Mesenchymal stem cell (in vitro differentiated cells and primary cell): Measurements from ENCODE around the gene CCDC68.
A peak's percentile ranks its signal among the peaks of the same experiment; 100 is the strongest.

Experiments used
- DNase-seq: peaks from one replicate; pipeline ENCODE4 v3.0.0-alpha.2; 2013
- H2AFZ ChIP-seq: one replicate; pipeline ENCODE4 v1.6.1; 2013; ENCODE audit warnings: low read depth, mild to moderate bottlenecking, control low read depth, inconsistent platforms, low read length, moderate library complexity
- H2AK5ac ChIP-seq: 2 replicates; pipeline ENCODE4 v1.6.1; 2013; ENCODE audit warnings: low read length, moderate library complexity, mild to moderate bottlenecking, inconsistent platforms; ENCODE audit not compliant: severe bottlenecking
- H2BK120ac ChIP-seq: one replicate; pipeline ENCODE4 v1.6.1; 2013; ENCODE audit warnings: low read depth, mild to moderate bottlenecking, inconsistent platforms, low read length, moderate library complexity
- H2BK12ac ChIP-seq, 2 experiments: one replicate each; pipeline ENCODE4 v1.6.1; 2013; ENCODE audit warnings: inconsistent platforms in 2 of 2, low read length in 2 of 2, mild to moderate bottlenecking in 2 of 2, moderate library complexity in 2 of 2, control low read depth in 1 of 2
- H2BK15ac ChIP-seq: one replicate; pipeline ENCODE4 v1.6.1; 2013; ENCODE audit warnings: mild to moderate bottlenecking, low read depth, inconsistent platforms; ENCODE audit not compliant: poor library complexity, severe bottlenecking
- H2BK5ac ChIP-seq: 2 replicates; pipeline ENCODE4 v1.6.1; 2013; ENCODE audit warnings: low read depth, mild to moderate bottlenecking, low read length, control low read depth, inconsistent platforms; ENCODE audit not compliant: poor library complexity, severe bottlenecking
- H3K14ac ChIP-seq, 2 experiments: one replicate each; pipeline ENCODE4 v1.6.1; 2013; ENCODE audit warnings: inconsistent platforms in 2 of 2, low read length in 2 of 2, control low read depth in 1 of 2, mild to moderate bottlenecking in 1 of 2, moderate library complexity in 1 of 2
- H3K18ac ChIP-seq, 2 experiments: one replicate each; pipeline ENCODE4 v1.6.1; 2013; ENCODE audit warnings: inconsistent platforms in 2 of 2, low read length in 2 of 2, control low read depth in 1 of 2, low read depth in 1 of 2, mild to moderate bottlenecking in 1 of 2
- H3K23ac ChIP-seq, 2 experiments: one replicate each; pipeline ENCODE4 v1.6.1; 2013; ENCODE audit warnings: inconsistent platforms in 2 of 2, low read length in 2 of 2, mild to moderate bottlenecking in 2 of 2, moderate library complexity in 2 of 2, control low read depth in 1 of 2
- H3K27ac ChIP-seq: 2 replicates; pipeline ENCODE4 v1.5.1; 2013; ENCODE audit warnings: mild to moderate bottlenecking, moderate library complexity, low read length, control low read depth, inconsistent platforms; ENCODE audit not compliant: poor library complexity, severe bottlenecking
- H3K27me3 ChIP-seq, 2 experiments: 2 replicates each; pipeline versions ENCODE4 v1.6.1 to v1.7.0; 2013; ENCODE audit warnings: low read length in 2 of 2, mild to moderate bottlenecking in 2 of 2, moderate library complexity in 2 of 2, control low read depth in 1 of 2, inconsistent platforms in 1 of 2; ENCODE audit not compliant: control insufficient read depth in 1 of 2, insufficient read depth in 1 of 2
- H3K36me3 ChIP-seq, 2 experiments: 2 replicates each; pipeline versions ENCODE4 v1.6.1 to v1.7.0; 2013; ENCODE audit warnings: low read length in 2 of 2, control low read depth in 1 of 2, inconsistent platforms in 1 of 2, low read depth in 1 of 2, mild to moderate bottlenecking in 1 of 2; ENCODE audit not compliant: insufficient read depth in 2 of 2, control insufficient read depth in 1 of 2
- H3K4ac ChIP-seq, 2 experiments: one replicate each; pipeline ENCODE4 v1.6.1; 2013; ENCODE audit warnings: inconsistent platforms in 2 of 2, low read length in 2 of 2, mild to moderate bottlenecking in 2 of 2, moderate library complexity in 2 of 2, control low read depth in 1 of 2, low read depth in 1 of 2
- H3K4me1 ChIP-seq: 2 replicates; pipeline ENCODE4 v1.6.1; 2013; ENCODE audit warnings: low read depth, low read length, control low read depth; ENCODE audit not compliant: control insufficient read depth, insufficient read depth
- H3K4me2 ChIP-seq: 2 replicates; pipeline ENCODE4 v1.6.1; 2013; ENCODE audit warnings: low read length, mild to moderate bottlenecking, inconsistent platforms; ENCODE audit not compliant: poor library complexity, severe bottlenecking
- H3K4me3 ChIP-seq, 2 experiments: 2 replicates each; pipeline versions ENCODE4 v1.5.1 to v1.7.0; 2013; ENCODE audit warnings: low read length in 2 of 2, mild to moderate bottlenecking in 2 of 2, control low read depth in 1 of 2, low read depth in 1 of 2; ENCODE audit not compliant: insufficient read depth in 1 of 2
- H3K79me1 ChIP-seq: replicated peaks from 2 replicates; pipeline ENCODE4 v1.6.1; 2013; ENCODE audit warnings: mild to moderate bottlenecking, control low read depth, low read length, inconsistent platforms; ENCODE audit not compliant: poor library complexity, severe bottlenecking
- H3K9ac ChIP-seq: 2 replicates; pipeline ENCODE4 v1.7.0; 2013; ENCODE audit warnings: mild to moderate bottlenecking, low read length, moderate library complexity
- H3K9me3 ChIP-seq: 2 replicates; pipeline ENCODE4 v1.7.0; 2013; ENCODE audit warnings: mild to moderate bottlenecking, low read length; ENCODE audit not compliant: control insufficient read depth
- H4K8ac ChIP-seq: one replicate; pipeline ENCODE4 v1.6.1; 2013; ENCODE audit warnings: inconsistent platforms, mild to moderate bottlenecking, low read length, moderate library complexity
- H4K91ac ChIP-seq: one replicate; pipeline ENCODE4 v1.6.1; 2013; ENCODE audit warnings: mild to moderate bottlenecking, low read length, inconsistent platforms
- WGBS: methylation state at CpG from one replicate; pipeline ENCODE4 v1.1.7; 2013; ENCODE audit warnings: mixed read lengths; 5-methylcytosine and 5-hydroxymethylcytosine counted together

Gene CCDC68

DNA sequence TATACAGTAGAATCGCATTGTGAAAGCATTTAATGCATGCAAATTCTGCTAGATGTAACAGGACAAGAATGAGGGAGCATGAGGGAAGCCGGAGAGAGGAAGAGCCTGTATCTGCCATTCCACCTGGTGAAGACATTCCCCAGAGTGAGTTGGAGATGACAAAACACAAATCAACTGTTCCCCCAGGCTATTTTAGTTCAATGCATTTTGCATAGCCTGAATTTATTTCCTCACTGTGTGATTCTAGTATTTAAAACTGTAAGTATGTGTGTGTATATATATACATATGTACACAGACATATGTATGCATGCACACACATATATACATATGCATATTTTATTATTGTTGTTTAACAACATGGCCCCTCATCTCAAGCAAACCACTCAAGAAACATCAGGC, 54.7 kb downstream of the CCDC68 start:
- H3K4ac ChIP-seq: no peak overlapping the region
- no peak overlapping the region for H4K8ac ChIP-seq
- no peak overlapping the region for H2AFZ ChIP-seq
- 83% methylated on average over 2 of the region's 2 CpGs for WGBS
- H2BK15ac ChIP-seq: no peak overlapping the region
- H3K4me1 ChIP-seq: no peaks in the 10 kb centered on the region
- no peak for DNase-seq
- H3K79me1 ChIP-seq: no peaks in the 10 kb centered on the region
- H3K14ac ChIP-seq: no peak overlapping the region
- no peak overlapping the region for H4K91ac ChIP-seq
- no peak overlapping the region for H2BK120ac ChIP-seq
- no peak overlapping the region for H3K4me2 ChIP-seq
- no peak overlapping the region for H3K9ac ChIP-seq
- no peaks in the 10 kb centered on the region for H3K36me3 ChIP-seq
- H3K27me3 ChIP-seq: no peaks in the 10 kb centered on the region
- no peaks in the 10 kb centered on the region for H3K9me3 ChIP-seq
- no peak overlapping the region for H2AK5ac ChIP-seq
- H3K23ac ChIP-seq: no peak overlapping the region
- H2BK5ac ChIP-seq: no peak overlapping the region
- no peak overlapping the region for H2BK12ac ChIP-seq
- no peak overlapping the region for H3K27ac ChIP-seq
- H3K4me3 ChIP-seq: no peak overlapping the region
- no peak overlapping the region for H3K18ac ChIP-seq

DNA sequence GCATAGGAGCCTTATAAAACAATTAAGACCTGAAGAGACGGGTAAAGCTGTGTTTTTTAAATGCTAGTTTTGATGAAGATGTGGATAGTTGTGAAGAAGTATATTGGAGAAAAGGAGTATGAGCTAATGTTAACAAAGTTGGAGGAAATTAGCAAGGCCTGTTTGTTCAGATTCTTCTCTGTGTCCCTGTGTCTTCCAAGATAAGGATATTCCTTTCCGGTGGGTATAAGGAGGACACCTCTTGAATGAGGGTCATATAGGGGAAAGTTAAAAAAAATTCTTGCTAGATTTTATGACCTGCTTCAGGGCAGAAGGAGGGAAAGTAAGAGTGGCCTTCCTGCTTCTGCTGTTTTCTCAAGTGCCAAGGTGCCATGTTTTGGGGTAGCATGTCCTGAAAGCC, 59.0 kb downstream of the CCDC68 start:
- DNase-seq: no peak
- H3K27me3 ChIP-seq: no peaks in the 10 kb centered on the region

GRCh38 chr18:54899500-54899899, 59.8 kb downstream of the CCDC68 start:
- Histone ChIP-seq H3K27ac (no peak overlapping the region), H3K4me1 (no peaks in the 10 kb centered on the region), H3K4me2 (no peak overlapping the region), H3K23ac (no peak overlapping the region), H2BK12ac (no peak overlapping the region), H4K91ac (no peak overlapping the region), H3K27me3 (no peaks in the 10 kb centered on the region), H3K9ac (no peak overlapping the region), H3K9me3 (no peaks in the 10 kb centered on the region), H2BK5ac (no peak overlapping the region), H2BK120ac (no peak overlapping the region), H2AFZ (no peak overlapping the region), H3K4ac (no peak overlapping the region), H3K36me3 (no peaks in the 10 kb centered on the region), H4K8ac (no peak overlapping the region), H2AK5ac (no peak overlapping the region), H3K4me3 (no peak overlapping the region), H3K18ac (no peak overlapping the region), H3K14ac (no peak overlapping the region), H2BK15ac (no peak overlapping the region), H3K79me1 (no peaks in the 10 kb centered on the region)
- no peak for DNase-seq

More for the DNA sequence above, 59.0 kb downstream of the CCDC68 start:
- H3K4me1 ChIP-seq: no peaks in the 10 kb centered on the region
- no peak overlapping the region for H2AK5ac ChIP-seq
- no peak overlapping the region for H3K9ac ChIP-seq
- H3K23ac ChIP-seq: no peak overlapping the region
- no peak overlapping the region for H3K4me3 ChIP-seq
- no peak overlapping the region for H3K18ac ChIP-seq
- H2BK12ac ChIP-seq: no peak overlapping the region
- no peak overlapping the region for H4K8ac ChIP-seq
- no peak overlapping the region for H3K4ac ChIP-seq
- no peak overlapping the region for H4K91ac ChIP-seq
- H3K36me3 ChIP-seq: no peaks in the 10 kb centered on the region
- 91% methylated on average over 2 of the region's 2 CpGs for WGBS
- no peak overlapping the region for H2BK120ac ChIP-seq
- no peak overlapping the region for H2BK5ac ChIP-seq
- no peaks in the 10 kb centered on the region for H3K9me3 ChIP-seq
- H3K4me2 ChIP-seq: no peak overlapping the region
- no peak overlapping the region for H3K14ac ChIP-seq
- no peak overlapping the region for H2BK15ac ChIP-seq
- no peak overlapping the region for H3K27ac ChIP-seq
- no peaks in the 10 kb centered on the region for H3K79me1 ChIP-seq
- H2AFZ ChIP-seq: no peak overlapping the region

GRCh38 chr18:54888933-54889332, 70.3 kb downstream of the CCDC68 start:
- peak; percentile 57 for DNase-seq
- H3K18ac ChIP-seq: no peak overlapping the region
- H3K79me1 ChIP-seq: no peaks in the 10 kb centered on the region
- H3K14ac ChIP-seq: no peak overlapping the region
- 70% methylated on average over 2 of the region's 2 CpGs for WGBS
- H2BK5ac ChIP-seq: no peak overlapping the region
- H3K9ac ChIP-seq: peak overlapping the region; percentile 47
- no peak overlapping the region for H2BK12ac ChIP-seq
- H2AFZ ChIP-seq: no peak overlapping the region
- no peaks in the 10 kb centered on the region for H3K27me3 ChIP-seq
- H3K4me3 ChIP-seq: no peak overlapping the region
- no peak overlapping the region for H3K4ac ChIP-seq
- no peaks in the 10 kb centered on the region for H3K9me3 ChIP-seq
- H2BK120ac ChIP-seq: no peak overlapping the region
- no peaks in the 10 kb centered on the region for H3K36me3 ChIP-seq
- no peak overlapping the region for H4K91ac ChIP-seq
- no peak overlapping the region for H2BK15ac ChIP-seq
- H2AK5ac ChIP-seq: no peak overlapping the region
- H3K23ac ChIP-seq: no peak overlapping the region
- no peaks in the 10 kb centered on the region for H3K4me1 ChIP-seq
- H3K27ac ChIP-seq: no peak overlapping the region
- no peak overlapping the region for H3K4me2 ChIP-seq
- no peak overlapping the region for H4K8ac ChIP-seq
